Spinal cord (tissue), 10 donors: ENCODE data around the gene ABHD5. TPM values are rescaled to one million over a fixed set of nuclear protein-coding genes. Genes with fewer than 3 reads are reported as not detected.
"Not testable (repeated sequence)": the region's sequence is repeated elsewhere in the genome, so short reads cannot be mapped to it uniquely, and the experiment has no call there.

Experiments used
- DNase-seq, 6 donors: peaks; one replicate each; pipeline versions ENCODE4 v3.0.0 to v3.0.0-alpha.2; 2013 to 2015; ENCODE audit warnings: low spot score in 6 of 6, low read depth in 4 of 6
- H3K27ac ChIP-seq: one replicate; pipeline ENCODE4 v1.5.1; 2013; ENCODE audit warnings: low read depth, low read length, control low read depth
- H3K27me3 ChIP-seq: one replicate; pipeline ENCODE4 v1.6.1; 2013; ENCODE audit warnings: low read length; ENCODE audit not compliant: control insufficient read depth, insufficient read depth
- H3K36me3 ChIP-seq: one replicate; pipeline ENCODE4 v1.6.1; 2013; ENCODE audit warnings: low read length; ENCODE audit not compliant: control insufficient read depth, insufficient read depth
- H3K4me1 ChIP-seq: one replicate; pipeline ENCODE4 v1.6.1; 2013; ENCODE audit warnings: low read length; ENCODE audit not compliant: control insufficient read depth, insufficient read depth
- H3K4me3 ChIP-seq: one replicate; pipeline ENCODE4 v1.5.1; 2013; ENCODE audit warnings: low read depth, low read length, control low read depth
- H3K9me3 ChIP-seq: one replicate; pipeline ENCODE4 v1.6.1; 2013; ENCODE audit warnings: low read length; ENCODE audit not compliant: control insufficient read depth, insufficient read depth
- WGBS: methylation state at CpG from one replicate; pipeline ENCODE4 v1.1.5; 2013; ENCODE audit warnings: missing lambda C conversion rate; ENCODE audit not compliant: insufficient coverage; 5-methylcytosine and 5-hydroxymethylcytosine counted together
- polyA plus RNA-seq, 2 donors: library from polyadenylated mRNA; unstranded; fragments of 120-200 nt; gene quantifications; one replicate each; pipeline ENCODE4 v1.2.1, GENCODE V29; 2013; ENCODE audit not compliant: insufficient read length in 2 of 2
- total RNA-seq, 2 donors: library from RNA; depleted of rRNA in 1 of 2; stranded (reverse); fragments of 120-200 nt in 1 of 2; fragments of >200 nt in 1 of 2; gene quantifications; one replicate each; pipeline versions ENCODE4 v1.2.3 to v1.2.4, GENCODE V29; 2013 to 2014
- donor health status: healthy.

Gene ABHD5
- total and polyA plus RNA-seq, 4 donors: 28.8 to 40.4 (median 31.8) TPM

- Histone ChIP-seq H3K36me3 (no peaks in the 10 kb centered on the region), H3K27me3 (no peaks in the 10 kb centered on the region), H3K27ac (no peak overlapping the region), H3K4me1 (no peaks in the 10 kb centered on the region), H3K4me3 (no peak overlapping the region), H3K9me3 (peaks cover 2% of the 10 kb centered on the region)
- 94% methylated on average over 6 of the region's 13 CpGs for WGBS
- DNase-seq: no peak
Measured at GRCh38 chr3:43659250-43659880, 31.4 kb upstream of the ABHD5 start.

GRCh38 chr3:43661376-43661775 lies 29.4 kb upstream of the ABHD5 start:
- not testable (repeated sequence) for H3K36me3 ChIP-seq, H3K9me3 ChIP-seq, H3K4me3 ChIP-seq, H3K4me1 ChIP-seq, H3K27ac ChIP-seq, H3K27me3 ChIP-seq, DNase-seq
- no CpG with 5 or more reads among the region's 1 CpG for WGBS

- not testable (repeated sequence) for DNase-seq, H3K27ac ChIP-seq, H3K27me3 ChIP-seq, H3K4me3 ChIP-seq, H3K9me3 ChIP-seq, H3K36me3 ChIP-seq, H3K4me1 ChIP-seq
- WGBS: no CpG with 5 or more reads among the region's 3 CpGs
Measured at GRCh38 chr3:43665011-43665410, 25.7 kb upstream of the ABHD5 start.

GRCh38 chr3:43670635-43671522 lies 19.9 kb upstream of the ABHD5 start:
- H3K4me3 ChIP-seq: no peak overlapping the region
- DNase-seq: no peak

GRCh38 chr3:43674345-43675085 lies 16.2 kb upstream of the ABHD5 start:
- no peaks in the 10 kb centered on the region for H3K36me3 ChIP-seq
- no peaks in the 10 kb centered on the region for H3K27me3 ChIP-seq
- no peak overlapping the region for H3K4me3 ChIP-seq
- no peaks in the 10 kb centered on the region for H3K4me1 ChIP-seq
- peaks cover 2% of the 10 kb centered on the region for H3K9me3 ChIP-seq
- no CpG with 5 or more reads among the region's 3 CpGs for WGBS
- DNase-seq: no peak
- no peak overlapping the region for H3K27ac ChIP-seq

More at GRCh38 chr3:43670635-43671522, 19.9 kb upstream of the ABHD5 start:
- H3K4me1 ChIP-seq: no peaks in the 10 kb centered on the region
- H3K36me3 ChIP-seq: no peaks in the 10 kb centered on the region
- 100% methylated on average over 1 of the region's 5 CpGs for WGBS
- H3K9me3 ChIP-seq: no peaks in the 10 kb centered on the region
- no peaks in the 10 kb centered on the region for H3K27me3 ChIP-seq
- no peak overlapping the region for H3K27ac ChIP-seq

- Histone ChIP-seq H3K9me3 (peaks cover 2% of the 10 kb centered on the region), H3K4me3 (no peak overlapping the region), H3K4me1 (no peaks in the 10 kb centered on the region), H3K36me3 (no peaks in the 10 kb centered on the region), H3K27me3 (no peaks in the 10 kb centered on the region), H3K27ac (no peak overlapping the region)
- DNase-seq: no peak
Measured at GRCh38 chr3:43675593-43675992, 15.1 kb upstream of the ABHD5 start.

GRCh38 chr3:43676441-43676840 lies 14.3 kb upstream of the ABHD5 start:
- Histone ChIP-seq H3K9me3 (peaks cover 2% of the 10 kb centered on the region), H3K4me3 (no peak overlapping the region), H3K36me3 (no peaks in the 10 kb centered on the region), H3K27me3 (no peaks in the 10 kb centered on the region), H3K27ac (no peak overlapping the region), H3K4me1 (no peaks in the 10 kb centered on the region)
- WGBS: 83% methylated on average over 1 of the region's 1 CpG
- no peak for DNase-seq

- H3K4me1 ChIP-seq, H3K4me3 ChIP-seq, H3K9me3 ChIP-seq, H3K36me3 ChIP-seq, H3K27me3 ChIP-seq, H3K27ac ChIP-seq, DNase-seq: not testable (repeated sequence)
- WGBS: 82% methylated on average over 5 of the region's 8 CpGs
Measured at GRCh38 chr3:43678375-43678774, 12.4 kb upstream of the ABHD5 start.

- H3K4me3 ChIP-seq, H3K36me3 ChIP-seq, H3K27ac ChIP-seq, H3K27me3 ChIP-seq, DNase-seq, H3K4me1 ChIP-seq, H3K9me3 ChIP-seq: not testable (repeated sequence)
- WGBS: 93% methylated on average over 15 of the region's 20 CpGs
Measured at GRCh38 chr3:43678887-43679449, 11.8 kb upstream of the ABHD5 start.
